Kidney (tissue), 14 donors: Measurements from ENCODE around the gene IFNL2. TPM values are rescaled to one million over a fixed set of nuclear protein-coding genes. Genes with fewer than 3 reads are reported as not detected.

Experiments
- DNase-seq, 5 donors: peaks; one replicate each; pipeline ENCODE4 v3.0.0-alpha.2; 2013 to 2020
- FAIRE-seq: peaks from 2 replicates; lab custom pipeline; 2012; peaks lifted over from hg19 to GRCh38; lab: Jason Lieb, UNC
- H3K27ac ChIP-seq, 2 donors: one replicate each; pipeline ENCODE4 v1.7.0; 2013; ENCODE audit warnings: low read depth in 2 of 2, low read length in 2 of 2, inconsistent platforms in 1 of 2
- H3K27me3 ChIP-seq: one replicate; pipeline ENCODE4 v1.7.1; 2013; ENCODE audit warnings: low read length, inconsistent platforms; ENCODE audit not compliant: control insufficient read depth, insufficient read depth
- H3K36me3 ChIP-seq, 3 donors: one replicate each; pipeline versions ENCODE4 v1.7.0 to v1.7.1; 2013; ENCODE audit warnings: low read length in 3 of 3, control low read depth in 1 of 3, inconsistent platforms in 1 of 3; ENCODE audit not compliant: insufficient read depth in 3 of 3, control insufficient read depth in 2 of 3
- H3K4me1 ChIP-seq, 3 donors: one replicate each; pipeline versions ENCODE4 v1.7.0 to v1.7.1; 2013; ENCODE audit warnings: low read length in 3 of 3, inconsistent platforms in 1 of 3, low read depth in 1 of 3; ENCODE audit not compliant: control insufficient read depth in 2 of 3, insufficient read depth in 2 of 3
- H3K4me3 ChIP-seq, 3 donors: one replicate each; pipeline versions ENCODE4 v1.7.0 to v1.8.1; 2013; ENCODE audit warnings: low read length in 3 of 3, control low read depth in 1 of 3, inconsistent platforms in 1 of 3
- H3K9ac ChIP-seq, 3 donors: one replicate each; pipeline versions ENCODE4 v1.7.0 to v1.7.1; 2013; ENCODE audit warnings: low read length in 3 of 3, control low read depth in 1 of 3, inconsistent platforms in 1 of 3
- H3K9me3 ChIP-seq, 3 donors: one replicate each; pipeline versions ENCODE4 v1.7.0 to v1.7.1; 2013; ENCODE audit warnings: low read length in 3 of 3, control low read depth in 1 of 3, inconsistent platforms in 1 of 3; ENCODE audit not compliant: control insufficient read depth in 2 of 3, insufficient read depth in 1 of 3
- CTCF ChIP-seq: IDR thresholded peaks from 3 replicates; pipeline ENCODE4 v1.5.1; 2012; ENCODE audit warnings: mild to moderate bottlenecking, moderate library complexity, borderline replicate concordance; ENCODE audit not compliant: insufficient read depth; ENCODE audit errors: extremely low read depth
- intact Hi-C: fragments of 100-400 bp; cut with DNase I; formaldehyde crosslinking; loops from one replicate; pipeline ENCODE4 v1.11.1; 2022
- polyA plus RNA-seq: library from polyadenylated mRNA; stranded (reverse); fragments of 350-450 nt; fragmentation: Illumina TruSeq; extraction: RNeasy Lipid Tissue Mini Kit (QIAGEN cat#74804); gene quantifications from one replicate; pipeline ENCODE4 v1.2.3, GENCODE V29; 2014; ENCODE audit warnings: low read depth, low replicate concordance; ENCODE audit not compliant: insufficient read depth
- total RNA-seq: library from RNA; stranded (reverse); fragmentation: NEBNext Ultra II Directional; extraction: Animal tissue kit (Norgen Biotek cat#: 25700); gene quantifications from one replicate; pipeline ENCODE4 v1.2.1, GENCODE V29; 2021
- donor health status: control.
- donor health status: control.
- donor health status: control.
- donor health status: control.
- donor health status: control.
- donor health status: DM: yes; HTN: yes; CAD: no.
- donor health status: Normal renal cell carcinoma (clear cell type).

The IFNL2 gene
- total and polyA plus RNA-seq, 2 donors from 2014 or later = not detected

GRCh38 chr19:39304701-39305571 is 36.7 kb downstream of the IFNL2 start:
- no peaks in the 10 kb centered on the region for H3K9me3 ChIP-seq
- no peak for FAIRE-seq
- H3K27ac ChIP-seq = no peak overlapping the region
- no peak overlapping the region for H3K9ac ChIP-seq
- DNase-seq = no peak
- intact Hi-C loops = no loop called here
- H3K4me3 ChIP-seq = no peak overlapping the region
- no peak for TF ChIP-seq CTCF
- H3K27me3 ChIP-seq = peaks cover 29% of the 10 kb centered on the region
- H3K36me3 ChIP-seq = no peaks in the 10 kb centered on the region
- H3K4me1 ChIP-seq = peaks cover 0 to 2% (median 0%) of the 10 kb centered on the region in 3 donors

DNA sequence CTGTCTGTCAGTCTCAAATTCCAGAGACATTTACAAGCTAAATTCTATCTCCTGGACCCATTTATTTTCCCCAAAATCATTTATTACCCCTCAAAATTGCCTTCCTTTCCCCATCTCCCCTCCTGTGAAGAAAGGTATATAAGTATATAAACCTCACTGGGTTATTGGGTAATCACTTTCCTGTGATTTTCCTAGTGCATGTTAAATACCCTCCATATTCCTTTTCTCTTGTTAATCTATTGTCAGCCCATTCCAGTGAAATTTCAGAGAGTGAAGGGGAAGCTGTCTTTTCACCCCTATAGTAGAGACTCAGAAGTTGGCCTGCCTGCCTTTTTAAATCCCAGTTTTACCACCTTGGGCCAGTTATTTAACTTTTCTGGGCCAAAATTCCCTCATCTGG is 37.9 kb downstream of the IFNL2 start:
- Histone ChIP-seq H3K4me1 (peaks cover 0 to 2% (median 0%) of the 10 kb centered on the region in 3 donors), H3K36me3 (no peaks in the 10 kb centered on the region), H3K4me3 (no peak overlapping the region), H3K9me3 (no peaks in the 10 kb centered on the region), H3K27me3 (peaks cover 29% of the 10 kb centered on the region), H3K9ac (no peak overlapping the region), H3K27ac (no peak overlapping the region)
- no peak for FAIRE-seq
- no peak for TF ChIP-seq CTCF
- intact Hi-C loops = no loop called here
- DNase-seq = no peak

- TF ChIP-seq CTCF = no peak
- H3K9ac ChIP-seq = no peak overlapping the region
- peaks cover 0 to 2% (median 0%) of the 10 kb centered on the region in 3 donors for H3K4me1 ChIP-seq
- no peaks in the 10 kb centered on the region for H3K9me3 ChIP-seq
- intact Hi-C loops = no loop called here
- FAIRE-seq (no peak), DNase-seq (peak; percentile 46 to 76 (median 73))
- H3K4me3 ChIP-seq = no peak overlapping the region
- H3K27me3 ChIP-seq = peaks cover 29% of the 10 kb centered on the region
- no peaks in the 10 kb centered on the region for H3K36me3 ChIP-seq
- no peak overlapping the region for H3K27ac ChIP-seq
These were observed 39.0 kb downstream of the IFNL2 start for GRCh38 chr19:39307046-39307821.
